Pulmonary artery endothelial cell (primary cell): ENCODE measurements around the gene KCNJ6. TPM values are rescaled to one million over a fixed set of nuclear protein-coding genes. Genes with fewer than 3 reads are reported as not detected.

Experiments
- DNase-seq: peaks from one replicate; pipeline ENCODE4 v3.0.0-alpha.2; 2011; ENCODE audit warnings: low read depth, low spot score
- total RNA-seq: library from RNA; depleted of rRNA; stranded (reverse); fragments of >200 nt; gene quantifications from 2 replicates; pipeline ENCODE4 v1.2.3, GENCODE V29; 2014

The KCNJ6 gene
- total RNA-seq, 1 donor from 2014 or later: under 0.01 TPM

DNA sequence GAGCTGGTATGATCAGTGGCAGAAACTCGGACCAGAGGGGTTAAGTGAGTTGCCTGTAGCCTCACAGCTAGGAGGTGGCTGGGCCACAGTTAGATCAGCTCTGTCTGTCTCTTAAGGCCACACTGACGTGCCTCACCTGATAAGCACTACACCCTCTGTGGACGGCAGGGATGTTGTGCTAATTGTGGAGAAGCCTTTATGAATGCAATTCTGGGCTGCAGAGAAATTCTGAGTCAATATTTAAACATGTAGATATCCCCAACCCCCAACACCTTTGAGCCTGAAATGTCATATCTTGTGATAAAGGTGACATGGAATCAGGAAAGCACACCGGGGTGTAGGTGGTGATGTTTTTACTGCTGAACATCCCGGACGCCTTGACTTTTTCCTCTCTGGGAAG, 88.3 kb downstream of the KCNJ6 start:
- DNase-seq: no peak

DNA sequence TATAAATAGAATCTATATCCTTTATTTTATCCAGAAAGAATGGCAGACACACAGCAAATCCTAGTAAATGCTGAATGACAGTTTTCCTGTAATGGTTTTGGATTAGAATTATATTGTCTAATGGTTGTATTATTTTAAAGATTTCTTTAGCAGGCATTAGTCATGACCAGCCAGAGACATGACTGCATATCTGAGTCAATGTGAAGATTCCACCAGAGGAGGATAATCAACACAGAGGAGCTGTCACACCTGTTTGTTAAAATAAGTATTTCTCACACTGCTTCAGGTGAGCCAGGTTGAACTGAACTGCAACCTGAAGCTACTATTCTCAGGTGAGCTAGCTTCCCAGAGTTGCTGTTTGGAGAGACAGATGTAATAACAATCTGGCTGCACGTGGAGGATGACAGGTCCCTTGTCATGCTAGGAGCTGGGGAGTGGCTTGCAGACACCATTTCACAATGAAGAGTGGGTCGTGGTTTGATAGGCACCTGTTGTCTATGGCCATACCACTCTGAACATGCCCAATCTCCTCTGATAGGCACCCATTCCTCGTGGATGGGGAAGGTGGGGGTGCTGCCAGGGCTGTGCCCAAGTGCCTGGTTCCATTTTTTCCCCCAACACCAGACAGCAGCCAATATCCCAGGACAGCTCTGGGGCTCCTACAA, 94.3 kb downstream of the KCNJ6 start:
- no peak for DNase-seq

DNA sequence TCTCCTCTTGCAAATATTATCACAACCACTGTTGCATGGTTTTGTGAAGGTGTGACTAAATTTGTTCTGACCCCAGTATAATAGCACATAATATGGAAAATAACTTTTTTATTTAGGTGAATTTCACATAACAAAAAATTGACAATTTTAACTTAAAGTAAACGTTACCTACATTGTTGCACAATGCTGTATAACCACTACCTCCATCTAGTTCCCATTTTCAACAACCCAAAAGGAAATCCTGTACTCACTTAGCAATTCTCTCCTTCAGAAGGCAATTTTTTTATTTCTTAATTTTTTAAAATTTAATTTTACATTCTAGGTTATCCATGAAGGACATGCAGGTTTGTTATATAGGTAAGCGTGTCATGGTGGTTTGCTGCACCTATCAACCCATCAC, 95.2 kb downstream of the KCNJ6 start:
- DNase-seq: no peak

DNA sequence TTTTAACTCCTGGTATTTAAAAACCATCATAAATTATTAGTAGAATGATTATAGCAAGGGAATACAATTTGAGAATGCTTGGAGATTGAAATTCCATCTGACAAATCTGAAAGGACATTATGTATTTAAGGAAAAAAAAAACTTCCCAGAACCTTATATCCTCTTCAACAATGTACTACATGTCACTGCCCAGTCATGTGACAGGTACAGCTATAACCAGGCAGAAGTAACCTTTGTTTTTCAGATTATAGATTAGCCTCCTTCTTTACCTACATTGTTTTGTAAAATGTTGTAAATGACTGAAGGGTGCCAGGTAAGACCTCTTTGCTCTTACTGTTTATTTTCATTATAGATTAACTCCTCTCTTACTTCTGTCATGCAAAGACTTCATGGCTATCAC, 96.9 kb downstream of the KCNJ6 start:
- DNase-seq: no peak

DNA sequence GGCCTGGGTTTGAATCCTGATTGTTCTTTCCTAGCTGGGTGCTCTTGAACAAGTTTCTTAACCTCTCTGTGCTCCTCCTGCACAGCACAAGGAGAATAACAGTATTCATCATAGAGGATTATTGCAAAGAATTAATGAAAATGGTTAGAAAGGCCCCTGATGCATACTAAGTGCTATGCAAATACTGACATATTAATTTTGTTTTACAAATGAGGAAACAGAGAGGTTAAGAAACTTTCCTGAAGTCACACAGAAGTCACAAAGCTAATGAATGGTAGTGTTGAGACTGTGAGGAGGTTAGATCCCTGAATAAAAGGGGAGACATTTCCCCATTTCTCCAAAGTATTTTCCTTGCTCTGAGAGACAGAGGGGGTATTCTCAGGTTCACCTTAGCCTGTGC, 99.0 kb downstream of the KCNJ6 start:
- no peak for DNase-seq

DNA sequence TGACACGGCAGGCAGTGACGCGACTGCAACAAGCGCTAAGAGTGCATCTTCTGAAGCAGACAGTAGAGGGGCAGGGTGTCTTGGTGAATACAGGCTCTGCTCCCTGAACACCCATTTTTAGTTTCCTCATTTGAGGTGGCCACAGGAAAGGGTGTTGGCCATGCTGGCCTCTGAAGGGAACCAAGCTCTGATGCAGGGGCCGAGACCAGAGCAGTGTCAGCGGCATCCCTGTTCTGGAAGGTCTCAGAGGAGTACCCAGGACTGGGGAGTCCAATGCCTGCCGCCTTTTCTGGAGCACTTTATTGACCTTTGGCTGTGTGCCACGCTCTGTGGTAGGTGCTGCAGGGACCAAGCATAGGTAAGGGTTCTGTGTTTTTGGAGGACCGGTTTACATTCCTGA, 100.4 kb downstream of the KCNJ6 start:
- no peak for DNase-seq

DNA sequence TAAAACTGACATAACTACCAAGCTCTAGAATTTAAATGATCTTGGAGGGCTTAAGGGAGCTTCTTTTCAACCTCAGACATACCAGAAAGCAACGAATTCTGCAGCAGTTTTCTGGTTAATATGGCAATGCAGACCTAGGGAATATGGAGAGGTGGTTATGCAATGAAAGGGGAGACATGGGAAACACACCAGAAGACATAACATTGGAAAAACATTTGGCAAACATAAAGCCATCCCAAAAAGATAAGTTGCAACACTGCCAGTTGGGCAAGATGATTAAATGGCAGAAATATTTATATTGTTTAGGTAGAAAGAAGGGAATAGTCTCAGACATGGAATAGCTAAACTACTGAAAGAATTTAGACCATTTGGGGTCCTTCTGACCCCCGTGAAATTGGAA, 104.5 kb downstream of the KCNJ6 start:
- no peak for DNase-seq

DNA sequence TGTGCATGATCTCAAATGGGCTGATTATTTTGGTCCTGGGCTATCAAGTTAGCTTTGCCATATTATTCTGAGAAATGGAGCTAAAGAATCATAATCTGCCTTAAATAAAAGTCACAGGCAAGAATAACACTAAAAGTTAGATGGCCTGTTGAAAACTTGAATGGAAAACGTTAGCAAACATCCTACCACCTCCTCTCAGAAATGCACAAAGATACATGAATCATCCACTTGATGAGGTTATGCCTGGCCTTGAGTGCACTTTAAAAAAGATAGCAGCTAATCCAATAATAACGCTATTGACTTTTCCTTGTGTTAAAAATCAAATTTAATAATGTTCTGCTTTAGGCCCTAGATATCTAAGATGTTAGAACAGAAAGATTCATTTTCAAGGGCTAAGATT, 108.0 kb downstream of the KCNJ6 start:
- no peak for DNase-seq

DNA sequence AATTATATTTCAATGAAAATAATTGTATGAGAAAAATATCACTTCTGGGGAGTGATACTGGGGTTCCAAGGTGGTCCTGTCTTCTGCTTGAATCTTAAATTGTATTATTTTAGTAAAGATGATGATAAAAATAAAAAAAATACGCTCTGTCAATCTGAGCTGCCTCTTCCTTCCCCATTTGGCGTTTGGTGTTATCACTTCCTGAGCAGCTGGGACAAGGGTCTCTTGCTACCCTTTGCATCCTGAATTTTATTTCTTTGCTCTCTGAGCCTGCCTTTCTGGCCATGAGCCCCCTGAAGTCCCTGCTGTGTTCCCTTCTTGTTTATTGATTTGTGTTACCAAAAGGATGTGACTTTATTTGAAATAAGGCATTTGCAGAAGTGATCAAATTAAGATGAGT, 111.0 kb downstream of the KCNJ6 start:
- DNase-seq: no peak

DNA sequence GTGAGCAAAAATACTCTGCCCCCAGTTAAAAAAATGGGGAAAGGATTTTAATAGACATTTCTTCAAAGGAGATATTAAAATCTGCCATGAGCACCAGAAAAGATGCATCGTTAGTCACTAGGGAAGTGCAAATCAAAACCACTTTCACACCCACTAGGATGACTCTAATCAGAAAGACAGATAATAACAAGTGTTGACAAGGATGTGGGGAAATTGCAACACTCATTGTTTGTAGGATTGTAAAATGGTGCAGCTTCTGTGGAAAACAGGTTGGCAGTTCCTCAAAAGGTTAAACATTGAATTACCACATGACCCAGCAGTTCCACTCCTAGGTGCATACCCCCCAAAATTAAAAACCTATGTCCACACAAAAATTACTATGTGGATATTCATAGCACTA, 112.3 kb downstream of the KCNJ6 start:
- DNase-seq: no peak

DNA sequence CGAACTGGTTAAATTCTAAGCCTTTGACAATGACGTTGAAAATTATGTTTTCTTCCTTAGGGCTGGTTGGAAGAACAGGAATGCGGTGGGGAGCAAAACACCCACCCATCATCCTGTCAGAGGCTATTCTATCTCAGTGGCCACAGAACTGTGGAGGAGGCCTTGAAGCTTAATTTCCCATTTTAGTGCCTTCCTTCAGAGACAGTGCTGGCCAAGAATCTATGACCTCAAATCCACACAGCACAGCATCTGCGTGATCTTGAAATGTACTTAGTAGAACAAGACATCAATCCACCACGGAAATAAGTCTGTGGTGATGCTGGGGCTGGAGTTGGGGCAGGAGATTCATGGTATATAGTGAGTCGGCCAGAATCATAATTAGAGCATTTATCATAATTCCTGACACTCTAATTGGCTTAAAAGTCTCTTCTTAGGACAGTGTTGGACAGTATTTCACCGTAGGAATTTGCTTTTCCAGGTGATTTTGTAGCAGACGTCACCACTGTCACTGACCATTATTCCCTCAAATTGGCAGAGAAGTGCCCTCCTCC, 113.1 kb downstream of the KCNJ6 start:
- no peak for DNase-seq

DNA sequence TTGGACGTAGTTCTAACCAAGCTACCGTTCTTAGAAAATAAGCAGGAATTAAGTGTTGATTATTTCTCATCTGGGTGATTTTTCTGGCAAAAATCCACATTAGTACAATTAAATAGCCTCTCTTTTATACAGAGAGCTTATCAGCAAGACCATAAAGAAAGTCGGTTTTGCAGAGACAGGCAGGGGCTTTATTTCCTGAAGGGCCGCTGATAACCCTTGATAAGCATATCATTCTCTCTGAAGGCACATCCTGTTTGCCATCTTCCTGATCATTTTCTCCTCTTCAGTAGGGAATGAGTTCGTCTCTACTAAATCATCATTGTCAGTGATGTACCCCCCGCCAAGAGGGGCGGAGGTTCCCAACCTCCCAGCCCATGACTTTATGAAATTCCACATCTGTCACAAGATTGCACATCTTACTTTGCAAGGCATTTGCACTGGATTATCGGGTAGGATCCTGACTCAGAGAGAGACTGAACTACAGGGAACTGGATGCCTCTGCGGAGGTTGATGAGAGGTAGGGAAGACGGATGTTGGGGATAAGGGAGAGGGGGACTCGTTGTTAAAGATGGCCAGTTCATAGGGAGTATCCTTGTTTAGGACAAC, 115.7 kb downstream of the KCNJ6 start:
- no peak for DNase-seq

DNA sequence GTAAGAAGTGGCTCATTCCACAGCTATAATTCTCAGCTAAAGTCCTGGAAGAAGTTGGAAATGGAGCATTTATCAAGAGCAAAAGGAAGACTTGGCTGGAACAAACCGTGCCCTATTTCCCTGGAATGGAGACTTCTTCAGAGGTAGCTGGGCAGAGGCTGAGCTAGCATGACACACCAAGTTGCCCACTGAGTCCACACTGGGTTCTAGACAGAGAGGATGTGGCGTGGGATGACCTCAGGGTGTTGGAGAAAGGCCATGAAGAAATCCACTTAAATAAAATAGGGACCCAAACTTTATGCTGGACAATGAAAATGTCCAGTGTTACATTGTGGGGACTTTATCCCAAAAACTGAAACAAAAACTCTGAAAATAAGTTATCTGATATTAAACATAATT, 116.2 kb downstream of the KCNJ6 start:
- DNase-seq: no peak

DNA sequence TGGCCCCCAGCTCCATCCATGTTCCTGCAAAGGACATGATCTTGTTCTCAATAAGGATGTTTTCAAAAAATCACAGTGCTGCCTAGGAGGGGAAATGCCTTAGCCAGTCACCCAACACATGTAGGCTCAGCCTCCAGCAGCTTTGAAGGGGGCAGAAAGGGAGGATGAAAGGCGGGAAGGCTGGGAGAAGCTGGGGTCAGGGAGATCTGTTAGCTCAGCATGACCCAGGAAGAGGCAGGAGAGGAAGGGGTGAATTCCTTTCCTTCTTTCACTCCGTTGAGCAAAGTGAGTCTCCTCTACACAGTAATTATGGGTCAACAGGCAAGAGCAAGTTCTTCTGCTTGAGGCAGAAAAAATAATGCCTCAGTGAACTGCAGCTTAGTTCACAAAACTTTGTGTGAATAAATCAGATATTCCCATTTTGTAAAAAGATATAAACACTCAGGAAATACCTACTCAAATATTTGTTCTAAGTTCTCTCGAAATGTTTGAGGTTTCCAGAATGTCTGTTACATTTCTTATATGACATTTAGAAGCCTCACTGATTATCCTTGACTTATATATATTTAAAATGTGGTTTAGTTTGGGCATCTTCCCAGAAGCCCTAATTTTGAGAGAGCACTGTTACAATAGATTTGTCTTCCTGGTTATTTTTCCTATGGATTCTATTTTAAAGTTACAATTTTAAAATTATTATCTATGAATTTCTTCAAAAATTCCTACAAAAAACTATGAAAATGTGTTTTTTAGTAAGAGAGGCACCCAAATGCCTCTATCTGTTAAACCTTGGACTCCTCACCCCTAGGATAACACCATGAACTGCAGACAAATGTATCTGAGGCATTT, 116.8 kb downstream of the KCNJ6 start:
- DNase-seq: no peak

DNA sequence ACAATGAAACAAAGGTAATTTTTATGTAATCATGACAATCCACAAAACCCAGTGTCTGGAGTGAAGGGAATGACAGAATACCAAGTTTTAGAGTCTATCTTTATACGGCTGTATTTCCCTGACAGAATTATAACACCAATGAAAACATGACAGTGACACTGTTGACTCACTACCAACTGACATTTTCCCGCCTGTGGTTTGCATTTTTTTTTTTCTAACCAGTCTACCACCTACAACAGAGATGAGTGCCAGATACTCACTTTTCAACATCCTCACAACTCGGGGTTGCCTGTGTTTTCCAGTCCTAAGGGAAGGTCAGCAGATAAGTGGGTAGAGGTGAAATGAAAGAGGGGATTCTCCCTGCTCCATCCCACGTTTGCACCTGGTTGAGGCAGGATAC, 118.9 kb downstream of the KCNJ6 start:
- no peak for DNase-seq

DNA sequence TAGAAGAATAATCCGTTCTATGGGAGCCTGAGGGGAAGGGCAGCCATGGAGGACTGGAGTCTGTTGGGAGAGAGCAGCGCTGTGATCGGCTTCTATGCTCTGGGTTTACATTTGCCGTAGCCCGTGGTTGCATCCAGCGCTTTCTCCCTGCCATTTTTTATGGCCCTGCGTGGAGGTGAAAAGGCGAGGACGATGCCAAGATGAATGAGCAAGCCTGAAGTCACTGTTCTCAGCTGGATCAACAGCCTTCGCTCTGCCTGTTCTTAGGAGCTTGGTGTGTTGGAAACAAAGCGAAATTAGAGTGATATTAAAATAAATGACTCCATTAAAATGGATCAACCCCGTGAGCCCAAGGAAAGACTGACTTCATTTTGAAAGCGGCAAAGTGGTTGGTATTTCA, 120.2 kb downstream of the KCNJ6 start:
- no peak for DNase-seq

DNA sequence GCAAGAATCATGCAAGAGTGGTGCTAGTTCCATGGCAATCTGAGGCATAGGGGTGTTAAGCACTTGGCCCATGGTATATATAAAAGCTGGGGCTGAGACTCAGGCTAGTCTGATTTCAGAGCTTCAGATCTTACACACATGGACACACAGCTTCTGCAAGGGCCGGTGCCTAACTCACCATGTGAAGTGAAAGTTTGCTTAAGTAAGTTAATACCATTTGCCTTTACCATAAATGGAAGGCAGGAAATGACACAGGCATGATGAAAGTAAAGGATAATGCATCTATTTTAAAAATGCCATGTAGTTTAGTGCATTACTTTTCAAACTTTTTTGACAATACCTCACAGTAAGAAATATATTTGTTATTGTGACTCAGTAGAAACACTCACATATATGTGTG, 122.6 kb downstream of the KCNJ6 start:
- DNase-seq: no peak

DNA sequence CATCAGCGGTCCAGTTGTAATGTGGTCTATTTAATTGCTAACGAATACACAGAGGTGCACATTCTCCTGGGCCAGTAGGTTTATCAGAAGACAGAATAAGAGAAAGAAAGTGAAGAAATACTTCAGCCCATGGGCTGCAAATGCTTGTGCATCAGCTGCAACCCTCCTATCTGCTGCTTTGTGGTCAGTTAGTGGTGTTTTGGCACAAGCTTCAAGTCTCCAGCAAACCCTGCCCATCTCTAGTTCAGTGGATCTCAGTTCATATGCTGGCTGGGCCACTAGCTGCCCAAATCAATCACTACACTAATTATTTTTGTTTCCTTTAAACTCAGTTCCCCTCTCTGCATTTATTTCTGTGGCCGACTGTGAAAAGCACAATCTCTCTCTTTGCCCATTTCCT, 124.2 kb downstream of the KCNJ6 start:
- DNase-seq: no peak

DNA sequence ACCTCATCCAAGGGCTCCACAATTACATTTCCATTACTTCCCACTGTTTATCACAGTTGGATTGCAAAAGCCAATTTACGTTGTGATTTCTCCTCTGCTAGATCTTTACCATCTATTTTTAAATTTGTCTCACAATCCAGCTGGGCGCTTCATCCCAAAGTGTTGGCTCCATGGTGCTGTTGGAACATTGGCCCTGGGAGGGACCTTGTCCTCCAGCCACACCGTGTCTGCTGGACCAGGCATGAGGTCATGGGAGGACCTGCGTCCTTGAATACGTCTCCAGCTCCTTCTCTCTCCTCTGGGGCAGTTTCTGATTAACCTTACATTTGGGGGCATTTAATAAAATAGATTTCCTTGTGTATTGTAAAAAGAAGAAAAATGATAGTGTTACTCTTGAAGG, 125.4 kb downstream of the KCNJ6 start:
- no peak for DNase-seq

DNA sequence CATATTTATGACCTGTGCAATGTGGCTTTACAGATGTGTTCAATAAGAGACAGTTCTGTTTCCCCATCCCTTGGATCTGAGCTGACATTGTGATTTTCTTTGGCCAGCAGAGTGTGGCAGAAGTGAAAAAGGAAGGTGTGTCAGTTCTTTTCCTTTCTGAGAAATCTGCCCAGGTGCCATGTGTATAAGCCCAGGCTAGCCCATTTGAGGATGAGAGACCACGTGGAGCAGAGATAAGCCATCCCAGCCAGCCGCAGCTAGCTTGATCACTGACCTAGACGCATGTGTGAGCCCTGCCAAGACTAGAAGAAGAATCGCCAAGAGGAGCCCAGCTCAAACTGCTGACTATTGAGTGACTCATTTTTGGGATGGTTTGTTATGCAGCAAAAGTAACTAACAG, 127.8 kb downstream of the KCNJ6 start:
- no peak for DNase-seq

DNA sequence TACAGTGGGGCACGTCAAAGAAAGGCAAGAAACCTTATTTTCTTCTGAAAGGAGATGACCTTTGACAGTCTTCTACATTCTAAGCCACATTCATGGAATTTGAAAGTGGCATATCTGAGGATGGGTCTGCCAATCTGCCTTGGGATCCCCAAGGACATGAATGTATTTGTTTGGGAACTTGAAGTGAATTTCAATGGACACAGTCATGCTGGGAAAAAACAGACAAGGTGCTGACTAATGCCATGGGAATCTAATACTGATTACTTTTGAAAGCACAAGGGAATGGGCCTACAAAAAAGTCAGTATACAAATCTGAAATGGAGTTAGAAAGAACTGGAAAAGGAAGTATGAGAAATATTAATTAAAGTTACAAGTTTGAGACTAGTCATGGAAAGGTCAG, 128.8 kb downstream of the KCNJ6 start:
- DNase-seq: peak; percentile 57

DNA sequence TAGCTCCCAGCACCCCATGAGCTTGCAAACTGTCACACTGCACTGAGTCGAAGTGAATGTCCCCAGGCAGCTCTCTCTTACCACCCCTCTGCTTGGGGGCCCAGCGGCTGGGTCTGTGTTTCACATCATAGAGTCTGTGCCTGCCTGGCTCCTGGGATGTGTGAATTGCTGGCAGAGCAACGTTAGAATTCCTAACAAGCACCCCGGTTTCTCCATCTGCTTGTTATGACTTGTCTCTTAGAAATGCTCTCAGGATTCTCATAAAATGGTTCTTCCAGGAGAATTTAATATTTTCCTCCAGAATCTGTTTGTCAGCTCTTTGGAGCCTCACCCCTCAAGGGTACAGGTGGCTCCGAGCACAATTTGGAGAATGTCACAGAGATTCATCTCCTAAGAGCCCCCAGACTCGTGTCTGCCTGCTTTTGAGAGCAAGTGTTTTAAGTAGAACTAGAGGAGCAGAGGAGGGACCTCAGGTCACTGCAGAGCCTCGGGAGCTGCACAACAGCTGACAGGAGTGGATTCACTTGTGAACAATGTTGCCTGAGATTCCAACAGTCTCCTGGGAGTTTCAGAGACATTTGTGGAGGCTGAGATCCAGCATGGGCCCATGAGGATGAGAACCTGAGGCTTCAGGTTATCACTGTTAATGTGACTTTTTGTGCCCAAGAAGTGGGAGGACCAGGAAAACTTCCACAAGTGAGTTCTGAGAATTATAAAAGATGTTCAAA, 131.5 kb downstream of the KCNJ6 start:
- no peak for DNase-seq
